A549 (cell line): ENCODE measurements around the gene EPHA1. TPM values are rescaled to one million over a fixed set of nuclear protein-coding genes. Genes with fewer than 3 reads are reported as not detected.

Experiments used
- ATAC-seq, 2 experiments: fragments of 200-7000 bp in 1 of 2; fragments of >200 bp in 1 of 2; cut with Nextera tagmentation in 1 of 2; cut with Tn5 transposase in 1 of 2; 3 replicates each; pipeline versions ENCODE4 v1.8.0 to v1.9.1; 2018 to 2020; ENCODE audit warnings: mild to moderate bottlenecking in 1 of 2, moderate library complexity in 1 of 2
- CTCF ChIA-PET: fragments of 300-600 bp; sonication (Branson Sonifier 250); formaldehyde crosslinking; extraction: SDS; loops from one replicate; lab custom pipeline; 2021; ENCODE audit warnings: antibody characterized with exemption, inconsistent platforms; lab: Yijun Ruan, JAX
- POLR2A ChIA-PET: fragments of 350-600 bp; formaldehyde crosslinking; extraction: SDS; loops from one replicate; lab custom pipeline; 2021; ENCODE audit warnings: antibody characterized with exemption, inconsistent platforms; lab: Yijun Ruan, JAX
- DNase-seq, 2 experiments: peaks; one replicate each; pipeline versions ENCODE4 v3.0.0 to v3.0.0-alpha.2; 2011 to 2016; ENCODE audit warnings: low read depth in 1 of 2, low spot score in 1 of 2
- FAIRE-seq: peaks from 2 replicates; lab custom pipeline; 2011; peaks lifted over from hg19 to GRCh38; lab: Jason Lieb, UNC
- H3K27ac ChIP-seq, 2 experiments: fragments of >200 bp; sonication (Bioruptor Twin); formaldehyde crosslinking; 3 replicates each; pipeline ENCODE4 v1.5.1; 2016 to 2017
- H3K4me1 ChIP-seq: fragments of >200 bp; sonication (Bioruptor Twin); formaldehyde crosslinking; 3 replicates; pipeline ENCODE4 v1.6.1; 2016
- H3K4me2 ChIP-seq: fragments of >200 bp; sonication (Bioruptor Twin); formaldehyde crosslinking; 3 replicates; pipeline ENCODE4 v1.6.1; 2016
- H3K4me3 ChIP-seq: fragments of >200 bp; sonication (Bioruptor Twin); formaldehyde crosslinking; 3 replicates; pipeline ENCODE4 v1.5.1; 2016
- H3K9me3 ChIP-seq: fragments of >200 bp; sonication (Bioruptor Twin); formaldehyde crosslinking; 3 replicates; pipeline ENCODE4 v1.6.1; 2016
- BHLHE40 ChIP-seq: IDR thresholded peaks from 2 replicates; pipeline ENCODE4 v1.6.1; 2012; ENCODE audit warnings: low read depth, low read length, inconsistent platforms
- CBX2 ChIP-seq: fragments of 200-600 bp; sonication (generic); IDR thresholded peaks from 2 replicates; pipeline ENCODE4 v1.6.1; 2016; ENCODE audit warnings: low read depth, mild to moderate bottlenecking, borderline replicate concordance
- CBX8 ChIP-seq: fragments of 200-600 bp; sonication (generic); IDR thresholded peaks from 2 replicates; pipeline ENCODE4 v1.6.1; 2016
- CHD4 ChIP-seq: fragments of 200-600 bp; sonication (generic); IDR thresholded peaks from 2 replicates; pipeline ENCODE4 v1.6.1; 2016; ENCODE audit warnings: antibody characterized with exemption, mild to moderate bottlenecking, borderline replicate concordance
- EHMT2 ChIP-seq: fragments of 200-600 bp; sonication (generic); IDR thresholded peaks from 2 replicates; pipeline ENCODE4 v1.6.1; 2016; ENCODE audit warnings: antibody characterized with exemption, low read depth, mild to moderate bottlenecking, moderate library complexity
- EP300 ChIP-seq, 2 experiments: fragments of >200 bp; sonication (Bioruptor Twin); formaldehyde crosslinking; IDR thresholded peaks; 2 replicates in 1 of 2; 3 replicates in 1 of 2; pipeline ENCODE4 v1.6.1; 2016 to 2017
- FOSL2 ChIP-seq, 2 experiments: fragments of 450-650 bp in 1 of 2; fragments of >200 bp in 1 of 2; sonication (Bioruptor Twin) in 1 of 2; formaldehyde crosslinking; IDR thresholded peaks; 2 replicates each; pipeline versions ENCODE4 v1.5.0 to v1.6.1; 2016 to 2020; ENCODE audit warnings: mild to moderate bottlenecking in 1 of 2, moderate library complexity in 1 of 2
- HDAC2 ChIP-seq: fragments of 200-600 bp; sonication (generic); IDR thresholded peaks from 2 replicates; pipeline ENCODE4 v1.6.1; 2016
- HOXB13 ChIP-seq: fragments of 250-450 bp; sonication (Bioruptor Pico); IDR thresholded peaks from 2 replicates; pipeline ENCODE4 v1.5.0; 2020; ENCODE audit warnings: low read depth, mild to moderate bottlenecking, moderate library complexity
- JUN ChIP-seq, 2 experiments: fragments of >200 bp; sonication (Bioruptor Twin); formaldehyde crosslinking; IDR thresholded peaks; 2 replicates in 1 of 2; 3 replicates in 1 of 2; pipeline ENCODE4 v1.6.1; 2016 to 2017
- KDM5A ChIP-seq: fragments of 200-600 bp; sonication (generic); IDR thresholded peaks from 2 replicates; pipeline ENCODE4 v1.6.1; 2016; ENCODE audit warnings: antibody characterized with exemption, mild to moderate bottlenecking
- NR3C1 ChIP-seq: fragments of >200 bp; sonication (Bioruptor Twin); formaldehyde crosslinking; IDR thresholded peaks from 3 replicates; pipeline ENCODE4 v1.6.1; 2017
- PHF8 ChIP-seq: fragments of 200-600 bp; sonication (generic); IDR thresholded peaks from 2 replicates; pipeline ENCODE4 v1.6.1; 2016; ENCODE audit warnings: low read depth, mild to moderate bottlenecking, antibody characterized with exemption, moderate library complexity, borderline replicate concordance
- RARB ChIP-seq: fragments of 250-450 bp; sonication (Bioruptor Pico); IDR thresholded peaks from 2 replicates; pipeline ENCODE4 v1.8.0; 2021; ENCODE audit warnings: mild to moderate bottlenecking, moderate library complexity
- RNF2 ChIP-seq: fragments of 200-600 bp; sonication (generic); IDR thresholded peaks from 2 replicates; pipeline ENCODE4 v1.6.1; 2016; ENCODE audit warnings: low read depth, mild to moderate bottlenecking, antibody characterized with exemption, moderate library complexity, borderline replicate concordance
- SMC3 ChIP-seq: fragments of >200 bp; sonication (Bioruptor Twin); formaldehyde crosslinking; IDR thresholded peaks from 3 replicates; pipeline ENCODE4 v1.6.1; 2018; ENCODE audit warnings: inconsistent platforms
- TP53 ChIP-seq: fragments of 250-450 bp; sonication (Bioruptor Pico); IDR thresholded peaks from 2 replicates; pipeline ENCODE4 v1.5.0; 2021; ENCODE audit warnings: mild to moderate bottlenecking, moderate library complexity
- ZSCAN20 ChIP-seq: fragments of 250-450 bp; sonication (Bioruptor Pico); IDR thresholded peaks from 2 replicates; pipeline ENCODE4 v1.8.0; 2022; ENCODE audit warnings: mild to moderate bottlenecking, moderate library complexity
- WGBS: methylation state at CpG from one replicate; pipeline ENCODE4 v1.1.6; 2017; ENCODE audit errors: missing lambda C conversion rate; 5-methylcytosine and 5-hydroxymethylcytosine counted together
- polyA plus RNA-seq, 4 experiments: library from polyadenylated mRNA; depleted of rRNA in 3 of 4; stranded (reverse); fragments of >200 nt; fragmentation: RNase III in 1 of 4; extraction: RNeasy Plus Mini Kit Qiagen cat#74134 plus additional on column Dnase treatment in 1 of 4; gene quantifications; 2 replicates in 3 of 4; 3 replicates in 1 of 4; pipeline ENCODE4 v1.2.3, GENCODE V29; 2011 to 2017
- TF ChIP-seq, protein P1 (sequence below): fragments of >200 bp; sonication (Bioruptor Twin); formaldehyde crosslinking; IDR thresholded peaks from 3 replicates; pipeline ENCODE4 v1.5.1; 2016
- TF ChIP-seq, protein P2 (sequence below): fragments of 150-350 bp; IDR thresholded peaks from 2 replicates; pipeline ENCODE4 v1.6.1; 2014; ENCODE audit warnings: low read depth, mild to moderate bottlenecking, low read length
- TF ChIP-seq, protein P3 (sequence below): IDR thresholded peaks from 2 replicates; pipeline ENCODE4 v1.6.1; 2012
- TF ChIP-seq, protein P4 (sequence below): fragments of 250-450 bp; sonication (Bioruptor Pico); IDR thresholded peaks from 2 replicates; pipeline ENCODE4 v1.5.0; 2020; ENCODE audit warnings: low read depth, mild to moderate bottlenecking, moderate library complexity
- TF ChIP-seq, protein P5 (sequence below): IDR thresholded peaks from 2 replicates; pipeline ENCODE4 v1.6.1; 2012
- TF ChIP-seq, protein P6 (sequence below): fragments of >200 bp; sonication (Bioruptor Twin); formaldehyde crosslinking; IDR thresholded peaks from 2 replicates; pipeline ENCODE4 v1.6.1; 2016
- TF ChIP-seq, protein P7 (sequence below): IDR thresholded peaks from 2 replicates; pipeline ENCODE4 v1.6.1; 2012; ENCODE audit warnings: low read depth, borderline replicate concordance

EPHA1 gene
- polyA plus RNA-seq, 2 of the 4 experiments (the other 2 are of a cell fraction), result not detected

DNA sequence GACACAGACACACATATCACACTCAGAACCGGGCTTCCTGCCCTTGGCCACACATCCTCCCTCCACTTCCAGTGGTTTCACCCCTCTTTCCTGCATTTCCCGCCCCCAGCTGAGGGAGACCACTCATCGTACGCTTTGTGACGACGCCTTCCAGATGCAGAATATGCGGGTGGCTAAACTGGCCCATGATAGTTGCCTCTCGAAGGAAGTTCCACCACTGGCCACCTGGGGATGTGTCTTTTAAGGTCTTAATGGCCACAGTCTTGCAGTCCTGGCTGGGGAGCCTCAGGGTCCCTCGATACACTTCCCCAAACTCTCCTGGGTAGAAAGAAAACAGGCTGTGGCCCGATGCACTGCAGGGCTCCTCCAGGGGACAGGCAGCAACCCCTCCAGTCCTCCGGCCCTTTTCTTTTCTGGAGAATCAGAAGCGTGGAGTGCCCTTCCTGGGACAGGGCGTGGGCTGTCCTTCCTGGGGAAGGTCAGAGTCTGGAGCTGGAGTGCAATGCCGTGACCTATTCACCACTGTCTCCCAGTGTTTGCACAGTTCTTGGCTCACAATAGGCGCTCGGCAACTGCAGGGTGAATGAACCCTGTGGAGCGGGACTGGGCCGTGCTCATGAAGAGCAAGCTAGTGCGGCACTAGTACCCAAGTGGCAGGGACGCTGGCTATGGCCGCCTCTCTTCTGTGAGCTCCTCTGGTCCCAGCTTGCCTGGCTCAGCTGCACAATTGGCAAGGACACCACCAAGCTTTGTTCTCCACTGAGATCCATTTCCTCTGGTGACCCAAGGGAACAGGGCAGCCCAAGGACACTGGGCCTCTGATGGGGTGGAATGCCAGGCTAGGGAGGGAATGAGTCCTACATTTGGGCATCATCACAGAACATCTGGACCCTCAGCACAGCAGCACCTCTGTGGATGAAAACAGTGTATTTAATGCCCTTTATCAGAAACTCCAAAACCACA is 13.2 kb downstream of the EPHA1 start:
- CTCF ChIA-PET, result interaction anchor here (0.7 to 2.8 kb wide), 5 partner anchors 11 to 155 kb away, joined by 3 to 20 read pairs (median 5); no protein-coding TSS in a partner anchor
- Histone ChIP-seq H3K4me1 (peaks cover 13% of the 10 kb centered on the region; the same call in 1 of the 3 replicates), H3K4me3 (no peak overlapping the region), H3K4me2 (no peak overlapping the region), H3K27ac (no peak overlapping the region), H3K9me3 (no peaks in the 10 kb centered on the region)
- ATAC-seq (peak; percentile 20 to 60; a peak in 4 of 6 replicates), FAIRE-seq (no peak), DNase-seq (no peak)
- 78% methylated on average over 21 of the region's 21 CpGs for WGBS
- no peak for TF ChIP-seq SMC3
- TF ChIP-seq EP300 (IDR thresholded peaks at IDR 0.05), result no peak
- TF ChIP-seq, protein P1, sequence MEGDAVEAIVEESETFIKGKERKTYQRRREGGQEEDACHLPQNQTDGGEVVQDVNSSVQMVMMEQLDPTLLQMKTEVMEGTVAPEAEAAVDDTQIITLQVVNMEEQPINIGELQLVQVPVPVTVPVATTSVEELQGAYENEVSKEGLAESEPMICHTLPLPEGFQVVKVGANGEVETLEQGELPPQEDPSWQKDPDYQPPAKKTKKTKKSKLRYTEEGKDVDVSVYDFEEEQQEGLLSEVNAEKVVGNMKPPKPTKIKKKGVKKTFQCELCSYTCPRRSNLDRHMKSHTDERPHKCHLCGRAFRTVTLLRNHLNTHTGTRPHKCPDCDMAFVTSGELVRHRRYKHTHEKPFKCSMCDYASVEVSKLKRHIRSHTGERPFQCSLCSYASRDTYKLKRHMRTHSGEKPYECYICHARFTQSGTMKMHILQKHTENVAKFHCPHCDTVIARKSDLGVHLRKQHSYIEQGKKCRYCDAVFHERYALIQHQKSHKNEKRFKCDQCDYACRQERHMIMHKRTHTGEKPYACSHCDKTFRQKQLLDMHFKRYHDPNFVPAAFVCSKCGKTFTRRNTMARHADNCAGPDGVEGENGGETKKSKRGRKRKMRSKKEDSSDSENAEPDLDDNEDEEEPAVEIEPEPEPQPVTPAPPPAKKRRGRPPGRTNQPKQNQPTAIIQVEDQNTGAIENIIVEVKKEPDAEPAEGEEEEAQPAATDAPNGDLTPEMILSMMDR, result peak; percentile 7; the same call in 1 of the 3 replicates
- TF ChIP-seq, protein P2, sequence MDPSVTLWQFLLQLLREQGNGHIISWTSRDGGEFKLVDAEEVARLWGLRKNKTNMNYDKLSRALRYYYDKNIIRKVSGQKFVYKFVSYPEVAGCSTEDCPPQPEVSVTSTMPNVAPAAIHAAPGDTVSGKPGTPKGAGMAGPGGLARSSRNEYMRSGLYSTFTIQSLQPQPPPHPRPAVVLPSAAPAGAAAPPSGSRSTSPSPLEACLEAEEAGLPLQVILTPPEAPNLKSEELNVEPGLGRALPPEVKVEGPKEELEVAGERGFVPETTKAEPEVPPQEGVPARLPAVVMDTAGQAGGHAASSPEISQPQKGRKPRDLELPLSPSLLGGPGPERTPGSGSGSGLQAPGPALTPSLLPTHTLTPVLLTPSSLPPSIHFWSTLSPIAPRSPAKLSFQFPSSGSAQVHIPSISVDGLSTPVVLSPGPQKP, result no peak
- POLR2A ChIA-PET, result interaction anchor here (0.8 kb wide), 1 partner anchor 15 kb away, joined by 3 read pairs; no protein-coding TSS in a partner anchor

DNA sequence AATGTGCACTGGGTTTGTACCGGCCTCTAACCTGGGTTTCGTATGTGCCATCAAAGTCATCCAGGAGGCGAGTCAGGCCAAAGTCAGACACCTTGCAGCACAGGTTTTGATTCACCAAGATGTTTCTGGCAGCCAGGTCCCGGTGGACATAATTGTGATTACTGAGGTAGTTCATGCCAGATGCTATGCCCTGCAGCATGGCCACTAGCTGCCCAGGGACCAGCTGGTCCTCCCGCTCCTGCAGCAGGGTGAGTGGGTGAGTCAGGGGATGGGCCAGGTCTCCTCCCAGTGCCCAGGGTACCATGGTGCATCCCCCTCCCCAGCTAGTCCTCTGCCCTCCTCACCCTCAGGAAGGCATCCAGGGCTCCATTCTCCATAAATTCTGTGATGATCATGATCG is 13.9 kb downstream of the EPHA1 start:
- Histone ChIP-seq H3K27ac (no peak overlapping the region), H3K4me1 (peaks cover 13% of the 10 kb centered on the region; the same call in 1 of the 3 replicates), H3K4me3 (no peak overlapping the region), H3K9me3 (no peaks in the 10 kb centered on the region), H3K4me2 (no peak overlapping the region)
- 92% methylated on average over 5 of the region's 6 CpGs for WGBS
- CTCF ChIA-PET, result interaction anchor here (0.7 to 2.8 kb wide), 3 partner anchors 15 to 154 kb away, joined by 3 to 20 read pairs (median 5); no protein-coding TSS in a partner anchor
- ATAC-seq, result peak in 1 of 2 experiments; percentile 2; a peak in 3 of 6 replicates
- TF ChIP-seq CBX2 (no peak), BHLHE40 (no peak), RNF2 (no peak), TP53 (no peak), FOSL2 (IDR thresholded peaks at IDR 0.05) (no peak), FOSL2 (CRISPR knock-in tag; IDR thresholded peaks at IDR 0.05) (no peak), CHD4 (no peak)
- TF ChIP-seq, protein P3, sequence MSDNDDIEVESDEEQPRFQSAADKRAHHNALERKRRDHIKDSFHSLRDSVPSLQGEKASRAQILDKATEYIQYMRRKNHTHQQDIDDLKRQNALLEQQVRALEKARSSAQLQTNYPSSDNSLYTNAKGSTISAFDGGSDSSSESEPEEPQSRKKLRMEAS, result no peak
- no peak for DNase-seq
- POLR2A ChIA-PET, result no interaction called here
- FAIRE-seq, result no peak

DNA sequence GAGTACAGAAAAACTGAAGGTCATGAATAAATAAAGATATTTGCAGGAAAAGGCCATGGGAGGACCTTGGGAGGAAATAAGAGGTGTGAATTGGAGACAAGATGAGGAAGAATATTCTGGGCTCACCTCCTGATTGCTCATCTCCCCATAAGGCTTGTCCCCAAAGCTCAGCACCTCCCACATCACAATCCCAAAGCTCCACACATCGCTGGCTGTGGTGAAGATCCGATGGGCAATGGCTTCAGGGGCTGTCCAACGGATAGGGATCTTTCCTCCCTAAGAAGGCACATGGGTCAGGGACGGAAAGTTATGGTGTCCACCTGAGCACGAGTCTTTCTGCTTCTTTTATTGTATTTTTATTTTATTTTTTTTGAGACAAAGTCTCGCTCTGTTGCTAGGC is 14.6 kb downstream of the EPHA1 start:
- Histone ChIP-seq H3K4me2 (no peak overlapping the region), H3K4me3 (no peak overlapping the region), H3K27ac (no peak overlapping the region), H3K9me3 (no peaks in the 10 kb centered on the region), H3K4me1 (peaks cover 13% of the 10 kb centered on the region; the same call in 1 of the 3 replicates)
- ChIA-PET CTCF (interaction anchor here (1.0 to 2.8 kb wide), 2 partner anchors 14 kb away, joined by 3 to 20 read pairs; partner anchors contain the start of gene EPHA1), POLR2A (interaction anchor here (1.0 kb wide), 1 partner anchor 14 kb away, joined by 3 read pairs; no protein-coding TSS in a partner anchor)
- WGBS, result 93% methylated on average over 6 of the region's 6 CpGs
- FAIRE-seq, result no peak
- ATAC-seq, result no peak
- no peak for DNase-seq
- no peak for TF ChIP-seq EP300 (IDR thresholded peaks at IDR 0.05)
- TF ChIP-seq NR3C1, result no peak
- no peak for TF ChIP-seq TP53
- no peak for TF ChIP-seq RNF2
- no peak for TF ChIP-seq HDAC2
- no peak for TF ChIP-seq CBX8
- TF ChIP-seq HOXB13 (CRISPR knock-in tag), result no peak
- TF ChIP-seq, protein P4, sequence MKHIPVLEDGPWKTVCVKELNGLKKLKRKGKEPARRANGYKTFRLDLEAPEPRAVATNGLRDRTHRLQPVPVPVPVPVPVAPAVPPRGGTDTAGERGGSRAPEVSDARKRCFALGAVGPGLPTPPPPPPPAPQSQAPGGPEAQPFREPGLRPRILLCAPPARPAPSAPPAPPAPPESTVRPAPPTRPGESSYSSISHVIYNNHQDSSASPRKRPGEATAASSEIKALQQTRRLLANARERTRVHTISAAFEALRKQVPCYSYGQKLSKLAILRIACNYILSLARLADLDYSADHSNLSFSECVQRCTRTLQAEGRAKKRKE (CRISPR knock-in tag), result no peak
- TF ChIP-seq, protein P5, sequence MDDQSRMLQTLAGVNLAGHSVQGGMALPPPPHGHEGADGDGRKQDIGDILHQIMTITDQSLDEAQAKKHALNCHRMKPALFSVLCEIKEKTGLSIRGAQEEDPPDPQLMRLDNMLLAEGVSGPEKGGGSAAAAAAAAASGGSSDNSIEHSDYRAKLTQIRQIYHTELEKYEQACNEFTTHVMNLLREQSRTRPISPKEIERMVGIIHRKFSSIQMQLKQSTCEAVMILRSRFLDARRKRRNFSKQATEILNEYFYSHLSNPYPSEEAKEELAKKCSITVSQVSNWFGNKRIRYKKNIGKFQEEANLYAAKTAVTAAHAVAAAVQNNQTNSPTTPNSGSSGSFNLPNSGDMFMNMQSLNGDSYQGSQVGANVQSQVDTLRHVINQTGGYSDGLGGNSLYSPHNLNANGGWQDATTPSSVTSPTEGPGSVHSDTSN, result no peak
- no peak for TF ChIP-seq FOSL2 (IDR thresholded peaks at IDR 0.05)
- no peak for TF ChIP-seq FOSL2 (CRISPR knock-in tag; IDR thresholded peaks at IDR 0.05)
- no peak for TF ChIP-seq PHF8
- no peak for TF ChIP-seq JUN (IDR thresholded peaks at IDR 0.05)
- TF ChIP-seq, protein P6, sequence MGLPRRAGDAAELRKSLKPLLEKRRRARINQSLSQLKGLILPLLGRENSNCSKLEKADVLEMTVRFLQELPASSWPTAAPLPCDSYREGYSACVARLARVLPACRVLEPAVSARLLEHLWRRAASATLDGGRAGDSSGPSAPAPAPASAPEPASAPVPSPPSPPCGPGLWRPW, result no peak
- TF ChIP-seq, protein P7, sequence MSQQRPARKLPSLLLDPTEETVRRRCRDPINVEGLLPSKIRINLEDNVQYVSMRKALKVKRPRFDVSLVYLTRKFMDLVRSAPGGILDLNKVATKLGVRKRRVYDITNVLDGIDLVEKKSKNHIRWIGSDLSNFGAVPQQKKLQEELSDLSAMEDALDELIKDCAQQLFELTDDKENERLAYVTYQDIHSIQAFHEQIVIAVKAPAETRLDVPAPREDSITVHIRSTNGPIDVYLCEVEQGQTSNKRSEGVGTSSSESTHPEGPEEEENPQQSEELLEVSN, result no peak
- no peak for TF ChIP-seq KDM5A
- TF ChIP-seq EHMT2, result no peak
- TF ChIP-seq ZSCAN20 (CRISPR knock-in tag), result no peak
- TF ChIP-seq RARB (CRISPR knock-in tag), result no peak
